ENCODE results near the gene KMT2B.

The KMT2B gene

DNA sequence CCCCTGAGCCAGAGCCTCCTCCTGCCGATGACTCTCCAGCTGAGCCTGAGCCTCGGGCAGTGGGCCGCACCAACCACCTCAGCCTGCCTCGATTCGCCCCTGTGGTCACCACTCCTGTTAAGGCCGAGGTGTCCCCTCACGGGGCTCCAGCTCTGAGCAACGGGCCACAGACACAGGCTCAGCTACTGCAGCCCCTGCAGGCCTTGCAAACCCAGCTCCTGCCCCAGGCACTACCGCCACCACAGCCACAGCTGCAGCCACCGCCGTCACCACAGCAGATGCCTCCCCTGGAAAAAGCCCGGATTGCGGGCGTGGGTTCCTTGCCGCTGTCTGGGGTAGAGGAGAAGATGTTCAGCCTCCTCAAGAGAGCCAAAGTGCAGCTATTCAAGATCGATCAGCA is 3.6 kb downstream of the KMT2B start:
- Histone ChIP-seq H3K27ac (ENCODE audit: extremely low read depth, low read depth, low read length) (no peak overlapping the region; the same call in 1 of the 2 replicates), H3K4me1 (ENCODE audit: control insufficient read depth, insufficient read depth, low read length) (peaks cover 13% of the 10 kb centered on the region), H3K4me3 (ENCODE audit: low read depth, low read length) (no peak overlapping the region), H3K36me3 (ENCODE audit: control insufficient read depth in 2 of 2, insufficient read depth in 1 of 2, low read length in 2 of 2) (peaks cover 69 to 70% of the 10 kb centered on the region in 2 experiments), H3K9me3 (ENCODE audit: control insufficient read depth, insufficient read depth, low read depth, low read length) (no peaks in the 10 kb centered on the region)
- ChIA-PET POLR2A (interaction anchor here (0.9 to 13.6 kb wide), 4 partner anchors 16 to 163 kb away, joined by 3 to 204 read pairs (median 6); partner anchors contain the start of gene LIN37), CTCF (interaction anchor here (0.6 to 1.0 kb wide), 4 partner anchors 10 to 338 kb away, joined by 3 to 4 read pairs (median 3); no protein-coding TSS in a partner anchor)
- TF ChIP-seq ZNF266 (tag by site-specific recombination; IDR thresholded peaks at IDR 0.05; ENCODE audit: low read depth): no peak
- TF ChIP-seq, protein P1, sequence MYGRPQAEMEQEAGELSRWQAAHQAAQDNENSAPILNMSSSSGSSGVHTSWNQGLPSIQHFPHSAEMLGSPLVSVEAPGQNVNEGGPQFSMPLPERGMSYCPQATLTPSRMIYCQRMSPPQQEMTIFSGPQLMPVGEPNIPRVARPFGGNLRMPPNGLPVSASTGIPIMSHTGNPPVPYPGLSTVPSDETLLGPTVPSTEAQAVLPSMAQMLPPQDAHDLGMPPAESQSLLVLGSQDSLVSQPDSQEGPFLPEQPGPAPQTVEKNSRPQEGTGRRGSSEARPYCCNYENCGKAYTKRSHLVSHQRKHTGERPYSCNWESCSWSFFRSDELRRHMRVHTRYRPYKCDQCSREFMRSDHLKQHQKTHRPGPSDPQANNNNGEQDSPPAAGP (tag by site-specific recombination; IDR thresholded peaks at IDR 0.05): no peak
- TF ChIP-seq ZBTB8A (tag by site-specific recombination; IDR thresholded peaks at IDR 0.05): no peak
- no peak for TF ChIP-seq EGR2 (tag by site-specific recombination; IDR thresholded peaks at IDR 0.05; ENCODE audit: low read depth)
- TF ChIP-seq ZNF274 (IDR thresholded peaks at IDR 0.05; ENCODE audit: low read length): no peak
- no peak for TF ChIP-seq ZNF274 (tag by site-specific recombination; IDR thresholded peaks at IDR 0.05; ENCODE audit: borderline replicate concordance)
- TF ChIP-seq ZNF768 (tag by site-specific recombination; IDR thresholded peaks at IDR 0.05): no peak
- TF ChIP-seq ZNF174 (tag by site-specific recombination; IDR thresholded peaks at IDR 0.05): no peak
- TF ChIP-seq ZNF354C (tag by site-specific recombination; IDR thresholded peaks at IDR 0.05; ENCODE audit: borderline replicate concordance, low read depth): no peak
- TF ChIP-seq ZBTB20 (tag by site-specific recombination; IDR thresholded peaks at IDR 0.05): no peak
- TF ChIP-seq ZNF792 (tag by site-specific recombination; IDR thresholded peaks at IDR 0.05): no peak
- TF ChIP-seq, protein P2, sequence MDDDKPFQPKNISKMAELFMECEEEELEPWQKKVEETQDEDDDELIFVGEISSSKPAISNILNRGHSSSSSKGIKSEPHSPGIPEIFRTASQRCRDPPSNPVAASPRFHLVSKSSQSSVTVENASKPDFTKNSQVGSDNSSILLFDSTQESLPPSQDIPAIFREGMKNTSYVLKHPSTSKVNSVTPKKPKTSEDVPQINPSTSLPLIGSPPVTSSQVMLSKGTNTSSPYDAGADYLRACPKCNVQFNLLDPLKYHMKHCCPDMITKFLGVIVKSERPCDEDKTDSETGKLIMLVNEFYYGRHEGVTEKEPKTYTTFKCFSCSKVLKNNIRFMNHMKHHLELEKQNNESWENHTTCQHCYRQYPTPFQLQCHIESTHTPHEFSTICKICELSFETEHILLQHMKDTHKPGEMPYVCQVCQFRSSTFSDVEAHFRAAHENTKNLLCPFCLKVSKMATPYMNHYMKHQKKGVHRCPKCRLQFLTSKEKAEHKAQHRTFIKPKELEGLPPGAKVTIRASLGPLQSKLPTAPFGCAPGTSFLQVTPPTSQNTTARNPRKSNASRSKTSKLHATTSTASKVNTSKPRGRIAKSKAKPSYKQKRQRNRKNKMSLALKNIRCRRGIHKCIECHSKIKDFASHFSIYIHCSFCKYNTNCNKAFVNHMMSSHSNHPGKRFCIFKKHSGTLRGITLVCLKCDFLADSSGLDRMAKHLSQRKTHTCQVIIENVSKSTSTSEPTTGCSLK (tag by site-specific recombination; IDR thresholded peaks at IDR 0.05): no peak
- TF ChIP-seq ZNF114 (tag by site-specific recombination; IDR thresholded peaks at IDR 0.05): no peak
- no peak for TF ChIP-seq KLF9 (tag by site-specific recombination; IDR thresholded peaks at IDR 0.05; ENCODE audit: low read depth)

DNA sequence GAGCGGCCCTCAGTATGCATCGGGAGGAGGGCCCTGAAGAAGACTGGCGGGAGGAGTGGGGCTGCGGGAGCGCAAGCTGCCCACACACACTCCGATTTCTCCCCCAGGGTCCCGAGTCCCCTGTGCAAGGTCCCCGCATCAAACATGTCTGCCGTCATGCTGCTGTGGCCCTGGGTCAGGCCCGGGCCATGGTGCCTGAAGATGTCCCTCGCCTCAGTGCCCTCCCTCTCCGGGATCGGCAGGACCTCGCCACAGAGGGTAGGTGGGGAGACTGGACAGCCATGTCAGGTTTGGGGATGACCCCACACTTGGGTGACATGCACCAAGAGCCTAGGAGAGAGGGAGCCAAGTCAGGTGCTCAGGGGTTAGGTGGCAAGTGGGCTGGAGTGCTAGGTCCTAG is 4.7 kb downstream of the KMT2B start:
- CTCF ChIA-PET: interaction anchor here (0.9 kb wide), 1 partner anchor 15 kb away, joined by 3 read pairs; no protein-coding TSS in a partner anchor
- Histone ChIP-seq H3K9me3 (ENCODE audit: control insufficient read depth, insufficient read depth, low read depth, low read length) (no peaks in the 10 kb centered on the region), H3K36me3 (ENCODE audit: control insufficient read depth in 2 of 2, insufficient read depth in 1 of 2, low read length in 2 of 2) (peaks cover 80 to 81% of the 10 kb centered on the region in 2 experiments), H3K27ac (ENCODE audit: extremely low read depth, low read depth, low read length) (no peak overlapping the region), H3K4me3 (ENCODE audit: low read depth, low read length) (no peak overlapping the region), H3K4me1 (ENCODE audit: control insufficient read depth, insufficient read depth, low read length) (peaks cover 9% of the 10 kb centered on the region)
- TF ChIP-seq ZNF624 (tag by site-specific recombination; IDR thresholded peaks at IDR 0.05) (no peak), PRDM1 (tag by site-specific recombination; IDR thresholded peaks at IDR 0.05) (no peak), BCL11A (tag by site-specific recombination; IDR thresholded peaks at IDR 0.05; ENCODE audit: low read depth) (no peak), MEIS1 (CRISPR knock-in tag; IDR thresholded peaks at IDR 0.05; ENCODE audit: borderline replicate concordance) (no peak), ZNF544 (tag by site-specific recombination; IDR thresholded peaks at IDR 0.05) (no peak), ZBTB20 (tag by site-specific recombination; IDR thresholded peaks at IDR 0.05) (no peak), ZNF157 (tag by site-specific recombination; IDR thresholded peaks at IDR 0.05) (no peak), ZNF791 (tag by site-specific recombination; IDR thresholded peaks at IDR 0.05) (no peak)
- TF ChIP-seq, protein P3, sequence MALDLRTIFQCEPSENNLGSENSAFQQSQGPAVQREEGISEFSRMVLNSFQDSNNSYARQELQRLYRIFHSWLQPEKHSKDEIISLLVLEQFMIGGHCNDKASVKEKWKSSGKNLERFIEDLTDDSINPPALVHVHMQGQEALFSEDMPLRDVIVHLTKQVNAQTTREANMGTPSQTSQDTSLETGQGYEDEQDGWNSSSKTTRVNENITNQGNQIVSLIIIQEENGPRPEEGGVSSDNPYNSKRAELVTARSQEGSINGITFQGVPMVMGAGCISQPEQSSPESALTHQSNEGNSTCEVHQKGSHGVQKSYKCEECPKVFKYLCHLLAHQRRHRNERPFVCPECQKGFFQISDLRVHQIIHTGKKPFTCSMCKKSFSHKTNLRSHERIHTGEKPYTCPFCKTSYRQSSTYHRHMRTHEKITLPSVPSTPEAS (tag by site-specific recombination; IDR thresholded peaks at IDR 0.05): no peak
- TF ChIP-seq, protein P4, sequence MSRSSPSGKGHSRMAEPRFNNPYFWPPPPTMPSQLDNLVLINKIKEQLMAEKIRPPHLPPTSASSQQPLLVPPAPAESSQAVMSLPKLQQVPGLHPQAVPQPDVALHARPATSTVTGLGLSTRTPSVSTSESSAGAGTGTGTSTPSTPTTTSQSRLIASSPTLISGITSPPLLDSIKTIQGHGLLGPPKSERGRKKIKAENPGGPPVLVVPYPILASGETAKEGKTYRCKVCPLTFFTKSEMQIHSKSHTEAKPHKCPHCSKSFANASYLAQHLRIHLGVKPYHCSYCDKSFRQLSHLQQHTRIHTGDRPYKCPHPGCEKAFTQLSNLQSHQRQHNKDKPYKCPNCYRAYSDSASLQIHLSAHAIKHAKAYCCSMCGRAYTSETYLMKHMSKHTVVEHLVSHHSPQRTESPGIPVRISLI (tag by site-specific recombination; IDR thresholded peaks at IDR 0.05): no peak
- TF ChIP-seq, protein P5, sequence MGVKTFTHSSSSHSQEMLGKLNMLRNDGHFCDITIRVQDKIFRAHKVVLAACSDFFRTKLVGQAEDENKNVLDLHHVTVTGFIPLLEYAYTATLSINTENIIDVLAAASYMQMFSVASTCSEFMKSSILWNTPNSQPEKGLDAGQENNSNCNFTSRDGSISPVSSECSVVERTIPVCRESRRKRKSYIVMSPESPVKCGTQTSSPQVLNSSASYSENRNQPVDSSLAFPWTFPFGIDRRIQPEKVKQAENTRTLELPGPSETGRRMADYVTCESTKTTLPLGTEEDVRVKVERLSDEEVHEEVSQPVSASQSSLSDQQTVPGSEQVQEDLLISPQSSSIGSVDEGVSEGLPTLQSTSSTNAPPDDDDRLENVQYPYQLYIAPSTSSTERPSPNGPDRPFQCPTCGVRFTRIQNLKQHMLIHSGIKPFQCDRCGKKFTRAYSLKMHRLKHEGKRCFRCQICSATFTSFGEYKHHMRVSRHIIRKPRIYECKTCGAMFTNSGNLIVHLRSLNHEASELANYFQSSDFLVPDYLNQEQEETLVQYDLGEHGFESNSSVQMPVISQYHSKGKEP (tag by site-specific recombination; IDR thresholded peaks at IDR 0.05): no peak
- POLR2A ChIA-PET: interaction anchor here (0.7 to 13.6 kb wide), 3 partner anchors 15 to 1045 kb away, joined by 3 to 204 read pairs (median 4); partner anchors contain the start of gene ZNF302
